ENCODE measurements around the gene CCNY.
"Not testable (repeated sequence)": the region's sequence is repeated elsewhere in the genome, so short reads cannot be mapped to it uniquely, and the experiment has no call there.

Gene CCNY

GRCh38 chr10:35412003-35412723 lies 75.9 kb downstream of the CCNY start:
- DNase-seq: no peak

GRCh38 chr10:35412900-35413491 lies 76.7 kb downstream of the CCNY start:
- DNase-seq: no peak

GRCh38 chr10:35413985-35414861 lies 77.9 kb downstream of the CCNY start:
- DNase-seq: no peak

- no peak for DNase-seq
Observed at GRCh38 chr10:35415505-35415904, 79.2 kb downstream of the CCNY start.

- no peak for DNase-seq
Observed at GRCh38 chr10:35416619-35417312, 80.5 kb downstream of the CCNY start.

- no peak for DNase-seq
Observed at GRCh38 chr10:35417313-35417625, 81.0 kb downstream of the CCNY start.

- no peak for DNase-seq
Observed at GRCh38 chr10:35417795-35418194, 81.5 kb downstream of the CCNY start.

GRCh38 chr10:35418580-35418979 lies 82.3 kb downstream of the CCNY start:
- DNase-seq: not testable (repeated sequence)

GRCh38 chr10:35420044-35420443 lies 83.7 kb downstream of the CCNY start:
- DNase-seq: no peak

- DNase-seq: no peak
Observed at GRCh38 chr10:35420827-35421552, 84.7 kb downstream of the CCNY start.

GRCh38 chr10:35421553-35422178 lies 85.4 kb downstream of the CCNY start:
- DNase-seq: no peak

GRCh38 chr10:35422228-35422627 lies 85.9 kb downstream of the CCNY start:
- DNase-seq: no peak

GRCh38 chr10:35423505-35424306 lies 87.4 kb downstream of the CCNY start:
- DNase-seq: no peak

- DNase-seq: no peak
Observed at GRCh38 chr10:35424680-35425285, 88.5 kb downstream of the CCNY start.

GRCh38 chr10:35425595-35425994 lies 89.3 kb downstream of the CCNY start:
- no peak for DNase-seq

- DNase-seq: no peak
Observed at GRCh38 chr10:35426657-35427056, 90.3 kb downstream of the CCNY start.

- DNase-seq: no peak
Observed at GRCh38 chr10:35427543-35427942, 91.2 kb downstream of the CCNY start.

GRCh38 chr10:35428521-35428920 lies 92.2 kb downstream of the CCNY start:
- no peak for DNase-seq

GRCh38 chr10:35432781-35433338 lies 96.6 kb downstream of the CCNY start:
- no peak for DNase-seq

- DNase-seq: no peak
Observed at GRCh38 chr10:35433851-35434426, 97.6 kb downstream of the CCNY start.
